Measurements from ENCODE around the gene CHRNB2.
A peak's percentile ranks its signal among the peaks of the same experiment; 100 is the strongest.

CHRNB2 gene

GRCh38 chr1:154553056-154554030 lies 14.2 kb upstream of the CHRNB2 start:
- DNase-seq: no peak

- DNase-seq: no peak
Measured at GRCh38 chr1:154556422-154556821, 11.2 kb upstream of the CHRNB2 start.

GRCh38 chr1:154557248-154557938 lies 10.2 kb upstream of the CHRNB2 start:
- no peak for DNase-seq

GRCh38 chr1:154557939-154558719 lies 9.4 kb upstream of the CHRNB2 start, which contains the start of gene UBE2Q1:
Gene UBE2Q1, minus strand, starts transcription at chr1:154558662. Its CDS starts 109 bp downstream, at chr1:154558553.
- DNase-seq: no peak

- peak; percentile 89 to 98 for DNase-seq
Measured at GRCh38 chr1:154558720-154559465, 8.7 kb upstream of the CHRNB2 start.

- peak in 1 of 2 experiments; percentile 91 for DNase-seq
Measured at GRCh38 chr1:154559466-154560044, 8.0 kb upstream of the CHRNB2 start.

- no peak for DNase-seq
Measured at GRCh38 chr1:154565876-154566275, 1.7 kb upstream of the CHRNB2 start.

- DNase-seq: no peak
Measured at GRCh38 chr1:154568157-154568815, 708 bp downstream of the CHRNB2 start.

- DNase-seq: no peak
Measured at GRCh38 chr1:154571244-154571963, 3.8 kb downstream of the CHRNB2 start.

GRCh38 chr1:154571964-154572288 lies 4.3 kb downstream of the CHRNB2 start:
- DNase-seq: no peak

GRCh38 chr1:154572468-154573167 lies 5.0 kb downstream of the CHRNB2 start:
- DNase-seq: peak in 1 of 2 experiments; percentile 7

GRCh38 chr1:154573168-154573510 lies 5.6 kb downstream of the CHRNB2 start:
- DNase-seq: no peak

GRCh38 chr1:154574716-154575115 lies 7.1 kb downstream of the CHRNB2 start:
- no peak for DNase-seq

GRCh38 chr1:154575147-154575927 lies 7.8 kb downstream of the CHRNB2 start:
- no peak for DNase-seq

GRCh38 chr1:154575951-154576566 lies 8.5 kb downstream of the CHRNB2 start:
- no peak for DNase-seq

GRCh38 chr1:154577346-154578057 lies 9.9 kb downstream of the CHRNB2 start:
- DNase-seq: no peak

GRCh38 chr1:154578058-154578418 lies 10.5 kb downstream of the CHRNB2 start:
- DNase-seq: no peak

GRCh38 chr1:154579374-154579773 lies 11.8 kb downstream of the CHRNB2 start:
- DNase-seq: no peak

Measured in cerebellar nuclear complex (tissue), 1 donor.